PC-9 (cell line): ENCODE results near the gene MPP3.

Experiments used
- CTCF ChIP-seq: fragments of 200-600 bp; sonication (generic); conservative IDR thresholded peaks from 2 replicates; pipeline ENCODE4 v1.6.1; 2017; ENCODE audit warnings: mixed run types, antibody characterized with exemption, mild to moderate bottlenecking, moderate library complexity
- EZH2 ChIP-seq: fragments of 200-600 bp; sonication (generic); IDR thresholded peaks from 2 replicates; pipeline ENCODE4 v1.8.0; 2017; ENCODE audit warnings: antibody characterized with exemption, low read depth

- TF ChIP-seq CTCF (no peak), EZH2 (no peak)
These were observed 6.7 kb downstream of the MPP3 start for GRCh38 chr17:43826206-43826605.
